Measurements from ENCODE around the gene OLFM1.

OLFM1 gene

DNA sequence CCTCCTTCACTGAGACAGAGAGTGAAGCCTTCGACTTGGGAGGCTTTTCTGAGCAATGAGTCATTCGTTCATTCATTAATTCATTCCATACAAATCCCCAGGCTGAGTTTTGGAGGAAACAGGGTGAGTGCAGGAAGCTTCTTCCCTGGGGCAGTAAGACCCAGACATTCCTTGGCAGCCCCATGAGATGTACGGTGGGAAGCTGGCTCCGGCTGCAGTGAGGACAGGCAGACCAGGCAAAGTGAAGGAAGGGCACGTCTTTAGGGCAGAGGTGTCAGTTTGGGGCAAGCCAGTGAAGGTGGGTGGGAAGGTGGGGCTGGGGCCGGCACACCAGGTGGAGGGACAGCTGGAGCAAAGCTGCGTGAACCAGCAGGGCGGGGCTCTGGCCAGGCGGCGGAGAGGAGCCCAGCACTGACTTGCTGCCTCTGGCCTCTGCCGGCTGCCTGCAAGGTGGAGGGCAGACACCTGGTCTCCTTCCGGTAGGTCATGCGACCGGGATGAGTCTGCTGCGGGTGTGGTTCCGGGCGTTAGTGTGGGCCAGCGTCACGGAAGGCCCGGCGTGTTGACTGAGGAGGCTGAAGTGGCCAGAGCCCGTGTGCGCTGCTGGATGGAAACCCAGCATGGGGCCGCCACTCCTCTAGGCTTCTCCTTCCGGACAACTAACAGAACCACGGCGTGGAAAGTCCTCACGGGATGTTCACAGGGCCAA, 16.6 kb downstream of the OLFM1 start:
- Histone ChIP-seq H3K27me3 (ENCODE audit: control insufficient read depth, insufficient read depth, low read length) (no peaks in the 10 kb centered on the region), H3K4me1 (no peaks in the 10 kb centered on the region), H3K9me3 (ENCODE audit: control insufficient read depth, low read length) (no peaks in the 10 kb centered on the region), H3K9ac (no peak overlapping the region), H3K79me2 (no peaks in the 10 kb centered on the region), H2AFZ (no peak overlapping the region), H3K27ac (no peak overlapping the region), H3K4me2 (ENCODE audit: low read length) (no peak overlapping the region), H3K4me3 (ENCODE audit: low read depth, low read length) (no peak overlapping the region), H3K36me3 (ENCODE audit: control insufficient read depth, insufficient read depth, low read length) (no peaks in the 10 kb centered on the region)
- TF ChIP-seq, protein P1, sequence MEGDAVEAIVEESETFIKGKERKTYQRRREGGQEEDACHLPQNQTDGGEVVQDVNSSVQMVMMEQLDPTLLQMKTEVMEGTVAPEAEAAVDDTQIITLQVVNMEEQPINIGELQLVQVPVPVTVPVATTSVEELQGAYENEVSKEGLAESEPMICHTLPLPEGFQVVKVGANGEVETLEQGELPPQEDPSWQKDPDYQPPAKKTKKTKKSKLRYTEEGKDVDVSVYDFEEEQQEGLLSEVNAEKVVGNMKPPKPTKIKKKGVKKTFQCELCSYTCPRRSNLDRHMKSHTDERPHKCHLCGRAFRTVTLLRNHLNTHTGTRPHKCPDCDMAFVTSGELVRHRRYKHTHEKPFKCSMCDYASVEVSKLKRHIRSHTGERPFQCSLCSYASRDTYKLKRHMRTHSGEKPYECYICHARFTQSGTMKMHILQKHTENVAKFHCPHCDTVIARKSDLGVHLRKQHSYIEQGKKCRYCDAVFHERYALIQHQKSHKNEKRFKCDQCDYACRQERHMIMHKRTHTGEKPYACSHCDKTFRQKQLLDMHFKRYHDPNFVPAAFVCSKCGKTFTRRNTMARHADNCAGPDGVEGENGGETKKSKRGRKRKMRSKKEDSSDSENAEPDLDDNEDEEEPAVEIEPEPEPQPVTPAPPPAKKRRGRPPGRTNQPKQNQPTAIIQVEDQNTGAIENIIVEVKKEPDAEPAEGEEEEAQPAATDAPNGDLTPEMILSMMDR (IDR thresholded peaks at IDR 0.05) = no peak

DNA sequence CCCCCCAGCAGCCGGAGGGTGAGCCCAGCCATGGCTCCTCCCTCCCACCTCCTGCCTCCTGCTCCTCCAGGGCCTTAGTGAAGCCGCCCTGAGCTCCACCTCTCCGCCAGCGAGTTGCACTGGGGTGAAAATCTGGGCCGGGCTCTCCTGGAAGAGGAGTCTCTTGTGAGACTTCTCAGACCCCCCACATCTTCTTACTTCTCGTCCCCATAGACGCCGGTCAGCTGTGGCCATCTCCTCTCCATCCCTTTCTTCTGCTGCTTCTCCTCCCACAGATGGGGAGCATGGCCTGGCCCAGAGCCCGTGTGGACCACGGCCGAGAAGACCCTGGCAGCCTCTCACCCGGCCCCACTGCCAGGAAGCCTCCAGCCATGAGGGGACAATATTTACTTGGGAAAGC, 17.3 kb downstream of the OLFM1 start:
- TF ChIP-seq, protein P1 (IDR thresholded peaks at IDR 0.05) = no peak
- H3K9me3 ChIP-seq (ENCODE audit: control insufficient read depth, low read length) = no peaks in the 10 kb centered on the region
- no peaks in the 10 kb centered on the region for H3K27me3 ChIP-seq (ENCODE audit: control insufficient read depth, insufficient read depth, low read length)

DNA sequence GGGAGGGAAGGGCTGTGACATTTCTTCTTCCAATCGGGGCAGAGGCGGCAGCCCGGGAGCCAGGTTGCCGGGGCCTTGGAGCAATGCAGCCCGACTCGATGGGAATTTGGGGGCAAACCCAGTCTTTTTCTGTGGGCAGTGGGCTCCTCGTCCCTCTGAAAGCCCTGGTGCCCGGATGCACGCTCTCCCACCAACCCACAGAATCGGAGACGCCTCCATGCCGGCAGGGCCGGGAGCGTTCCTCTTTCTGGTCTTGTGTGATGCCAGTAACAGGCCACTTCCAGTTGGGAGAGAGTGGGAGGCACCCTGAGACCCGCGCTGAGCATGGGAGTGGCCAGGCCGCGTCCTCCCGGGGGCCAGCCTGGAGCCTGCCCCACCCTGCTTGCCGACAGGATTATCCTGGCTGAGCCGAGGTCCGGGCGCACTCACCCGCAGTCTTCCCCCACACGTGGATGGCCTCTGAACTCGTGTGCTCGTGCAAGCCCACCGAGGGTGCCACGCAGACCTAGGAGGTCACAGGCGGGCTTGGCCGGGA, 17.8 kb downstream of the OLFM1 start:
- Histone ChIP-seq H3K9ac (no peak overlapping the region), H3K4me1 (no peaks in the 10 kb centered on the region), H3K79me2 (no peaks in the 10 kb centered on the region), H3K27me3 (ENCODE audit: control insufficient read depth, insufficient read depth, low read length) (no peaks in the 10 kb centered on the region), H3K9me3 (ENCODE audit: control insufficient read depth, low read length) (no peaks in the 10 kb centered on the region), H3K27ac (no peak overlapping the region), H3K36me3 (ENCODE audit: control insufficient read depth, insufficient read depth, low read length) (no peaks in the 10 kb centered on the region), H3K4me2 (ENCODE audit: low read length) (no peak overlapping the region), H3K4me3 (ENCODE audit: low read depth, low read length) (no peak overlapping the region), H2AFZ (no peak overlapping the region)
- TF ChIP-seq, protein P1 (IDR thresholded peaks at IDR 0.05) = no peak

More for the DNA sequence above, 17.3 kb downstream of the OLFM1 start:
- H3K9ac ChIP-seq = no peak overlapping the region
- no peak overlapping the region for H3K4me2 ChIP-seq (ENCODE audit: low read length)
- H3K27ac ChIP-seq = no peak overlapping the region
- H3K4me3 ChIP-seq (ENCODE audit: low read depth, low read length) = no peak overlapping the region
- no peak overlapping the region for H2AFZ ChIP-seq
- no peaks in the 10 kb centered on the region for H3K36me3 ChIP-seq (ENCODE audit: control insufficient read depth, insufficient read depth, low read length)
- H3K79me2 ChIP-seq = no peaks in the 10 kb centered on the region
- H3K4me1 ChIP-seq = no peaks in the 10 kb centered on the region

DNA sequence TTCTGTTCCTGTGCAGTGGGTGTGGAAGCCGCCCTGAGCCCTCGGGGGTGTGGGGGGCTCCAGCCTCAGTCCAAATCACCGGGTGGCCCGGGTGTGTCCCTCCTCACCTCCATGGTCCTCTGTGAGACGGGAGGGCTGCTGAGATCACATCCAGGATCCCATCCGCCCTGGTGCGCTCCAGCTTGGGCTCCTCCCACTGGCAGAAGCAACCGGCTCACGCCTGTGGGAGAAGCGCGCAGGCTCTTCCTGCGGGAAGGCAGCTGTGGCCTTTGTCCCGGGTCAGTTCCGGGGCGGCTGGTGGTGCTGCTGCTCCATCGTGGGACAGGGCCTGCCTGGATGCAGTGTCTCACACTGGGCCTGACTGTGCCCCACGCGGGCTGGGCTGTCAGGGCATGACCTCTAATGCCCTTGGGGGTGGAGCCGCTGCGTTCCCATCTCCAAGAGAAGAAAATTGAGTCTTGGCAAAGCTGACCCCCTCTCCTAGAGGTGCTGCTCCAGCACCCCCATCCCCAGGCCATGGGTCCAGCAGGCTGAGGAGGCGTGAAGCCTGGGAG, 18.5 kb downstream of the OLFM1 start:
- Histone ChIP-seq H3K36me3 (ENCODE audit: control insufficient read depth, insufficient read depth, low read length) (no peaks in the 10 kb centered on the region), H3K79me2 (no peaks in the 10 kb centered on the region), H3K4me2 (ENCODE audit: low read length) (no peak overlapping the region), H3K9ac (no peak overlapping the region), H2AFZ (no peak overlapping the region), H3K27ac (no peak overlapping the region), H3K9me3 (ENCODE audit: control insufficient read depth, low read length) (no peaks in the 10 kb centered on the region), H3K27me3 (ENCODE audit: control insufficient read depth, insufficient read depth, low read length) (no peaks in the 10 kb centered on the region), H3K4me1 (no peaks in the 10 kb centered on the region), H3K4me3 (ENCODE audit: low read depth, low read length) (no peak overlapping the region)
- TF ChIP-seq, protein P1 (IDR thresholded peaks at IDR 0.05) = no peak
